Brain microvascular endothelial cell (primary cell): Measurements from ENCODE around the gene PSPN.
A peak's percentile ranks its signal among the peaks of the same experiment; 100 is the strongest.
"Not testable (repeated sequence)": the region's sequence is repeated elsewhere in the genome, so short reads cannot be mapped to it uniquely, and the experiment has no call there.

Experiments
- DNase-seq: peaks from one replicate; pipeline ENCODE4 v3.0.0-alpha.2; 2020
- H3K27ac ChIP-seq: fragments of 250-450 bp; sonication (Bioruptor Pico); 2 replicates; pipeline ENCODE4 v1.5.1; 2020; ENCODE audit warnings: mild to moderate bottlenecking, moderate library complexity
- H3K27me3 ChIP-seq: fragments of 250-450 bp; sonication (Bioruptor Pico); replicated peaks from 2 replicates; pipeline ENCODE4 v1.5.1; 2020; ENCODE audit warnings: mild to moderate bottlenecking
- H3K36me3 ChIP-seq: fragments of 250-450 bp; sonication (Bioruptor Pico); replicated peaks from 2 replicates; pipeline ENCODE4 v1.5.1; 2020; ENCODE audit warnings: mild to moderate bottlenecking
- H3K4me3 ChIP-seq: 2 replicates; pipeline ENCODE4 v1.5.1; 2011; ENCODE audit warnings: low read depth, mild to moderate bottlenecking, control low read depth, low read length, moderate library complexity
- in situ Hi-C: cut with HindIII; loops from 2 replicates; pipeline ENCODE4 v1.10.0; 2017; ENCODE audit warnings: low sequenced_read_pairs, low pct_ligation_motif_present
- TF ChIP-seq, protein P1 (sequence below): IDR thresholded peaks from 2 replicates; pipeline ENCODE4 v1.5.1; 2011; ENCODE audit warnings: low read depth, mild to moderate bottlenecking, moderate library complexity, low read length, control low read depth, inconsistent platforms; ENCODE audit errors: missing control alignments

PSPN gene

DNA sequence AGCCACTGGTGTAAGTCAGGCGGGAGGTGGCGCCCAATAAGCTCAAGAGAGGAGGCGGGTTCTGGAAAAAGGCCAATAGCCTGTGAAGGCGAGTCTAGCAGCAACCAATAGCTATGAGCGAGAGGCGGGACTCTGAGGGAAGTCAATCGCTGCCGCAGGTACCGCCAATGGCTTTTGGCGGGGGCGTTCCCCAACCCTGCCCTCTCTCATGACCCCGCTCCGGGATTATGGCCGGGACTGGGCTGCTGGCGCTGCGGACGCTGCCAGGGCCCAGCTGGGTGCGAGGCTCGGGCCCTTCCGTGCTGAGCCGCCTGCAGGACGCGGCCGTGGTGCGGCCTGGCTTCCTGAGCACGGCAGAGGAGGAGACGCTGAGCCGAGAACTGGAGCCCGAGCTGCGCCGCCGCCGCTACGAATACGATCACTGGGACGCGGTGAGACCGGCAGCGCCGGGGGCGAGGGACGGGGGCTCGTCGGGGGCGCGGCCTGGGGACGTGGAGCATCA lies 3.1 kb downstream of the PSPN start, which contains the start of gene ALKBH7:
TSS of gene ALKBH7 (plus strand) at position 201 of the 502 bp plus-strand sequence. CDS start at position 228, 27 bp downstream.
- Histone ChIP-seq H3K27ac (peak within 1 kb of the TSS; percentile 97), H3K36me3 (peaks cover 6% of the 10 kb centered on the region), H3K4me3 (peak within 1 kb of the TSS; percentile 79), H3K27me3 (no peaks in the 10 kb centered on the region)
- TF ChIP-seq, protein P1, sequence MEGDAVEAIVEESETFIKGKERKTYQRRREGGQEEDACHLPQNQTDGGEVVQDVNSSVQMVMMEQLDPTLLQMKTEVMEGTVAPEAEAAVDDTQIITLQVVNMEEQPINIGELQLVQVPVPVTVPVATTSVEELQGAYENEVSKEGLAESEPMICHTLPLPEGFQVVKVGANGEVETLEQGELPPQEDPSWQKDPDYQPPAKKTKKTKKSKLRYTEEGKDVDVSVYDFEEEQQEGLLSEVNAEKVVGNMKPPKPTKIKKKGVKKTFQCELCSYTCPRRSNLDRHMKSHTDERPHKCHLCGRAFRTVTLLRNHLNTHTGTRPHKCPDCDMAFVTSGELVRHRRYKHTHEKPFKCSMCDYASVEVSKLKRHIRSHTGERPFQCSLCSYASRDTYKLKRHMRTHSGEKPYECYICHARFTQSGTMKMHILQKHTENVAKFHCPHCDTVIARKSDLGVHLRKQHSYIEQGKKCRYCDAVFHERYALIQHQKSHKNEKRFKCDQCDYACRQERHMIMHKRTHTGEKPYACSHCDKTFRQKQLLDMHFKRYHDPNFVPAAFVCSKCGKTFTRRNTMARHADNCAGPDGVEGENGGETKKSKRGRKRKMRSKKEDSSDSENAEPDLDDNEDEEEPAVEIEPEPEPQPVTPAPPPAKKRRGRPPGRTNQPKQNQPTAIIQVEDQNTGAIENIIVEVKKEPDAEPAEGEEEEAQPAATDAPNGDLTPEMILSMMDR = peak; percentile 1
- in situ Hi-C loops = no loop called here
- peak; percentile 100 for DNase-seq

DNA sequence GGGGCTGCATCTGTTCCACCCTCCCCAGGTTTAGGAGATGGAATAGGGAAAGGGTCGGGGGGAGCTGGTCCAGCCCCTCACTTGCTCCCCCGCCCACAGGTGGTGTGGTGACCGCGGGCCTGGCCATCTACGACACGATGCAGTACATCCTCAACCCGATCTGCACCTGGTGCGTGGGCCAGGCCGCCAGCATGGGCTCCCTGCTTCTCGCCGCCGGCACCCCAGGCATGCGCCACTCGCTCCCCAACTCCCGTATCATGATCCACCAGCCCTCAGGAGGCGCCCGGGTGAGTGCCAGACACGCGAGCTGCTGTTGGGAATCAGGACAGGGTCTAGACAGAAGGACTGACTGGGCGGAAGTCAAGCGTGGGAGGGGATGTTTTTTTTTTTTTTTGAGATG lies 11.4 kb downstream of the PSPN start:
- DNase-seq = no peak
- H3K27ac ChIP-seq = no peak overlapping the region
- TF ChIP-seq, protein P1 = no peak
- H3K4me3 ChIP-seq = no peak overlapping the region
- no peaks in the 10 kb centered on the region for H3K27me3 ChIP-seq
- in situ Hi-C loops = no loop called here
- H3K36me3 ChIP-seq = peaks cover 26% of the 10 kb centered on the region

DNA sequence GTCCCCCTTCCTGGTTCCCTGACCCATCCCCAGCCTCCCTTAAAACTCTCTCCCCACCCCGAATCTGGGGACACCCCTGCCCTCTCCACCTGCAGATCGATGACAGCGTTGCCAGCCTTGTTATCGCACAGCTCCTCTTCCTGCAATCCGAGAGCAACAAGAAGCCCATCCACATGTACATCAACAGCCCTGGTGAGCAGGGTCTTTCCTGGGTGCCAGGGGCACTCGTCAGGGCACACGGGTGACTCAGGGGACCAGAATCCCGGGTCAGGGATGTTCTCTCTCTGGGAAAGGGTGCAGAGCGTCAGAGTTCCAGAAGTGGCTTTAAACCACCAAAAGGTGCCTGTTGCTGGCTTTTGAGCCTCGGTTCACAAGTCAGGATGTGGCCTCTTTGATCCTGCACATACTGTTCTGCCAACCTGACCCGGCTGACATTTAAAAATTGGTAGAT lies 13.4 kb downstream of the PSPN start:
- Histone ChIP-seq H3K27ac (no peak overlapping the region), H3K36me3 (peaks cover 19% of the 10 kb centered on the region), H3K4me3 (peak overlapping the region; percentile 76), H3K27me3 (no peaks in the 10 kb centered on the region)
- in situ Hi-C loops = no loop called here
- DNase-seq = no peak
- TF ChIP-seq, protein P1 = no peak

DNA sequence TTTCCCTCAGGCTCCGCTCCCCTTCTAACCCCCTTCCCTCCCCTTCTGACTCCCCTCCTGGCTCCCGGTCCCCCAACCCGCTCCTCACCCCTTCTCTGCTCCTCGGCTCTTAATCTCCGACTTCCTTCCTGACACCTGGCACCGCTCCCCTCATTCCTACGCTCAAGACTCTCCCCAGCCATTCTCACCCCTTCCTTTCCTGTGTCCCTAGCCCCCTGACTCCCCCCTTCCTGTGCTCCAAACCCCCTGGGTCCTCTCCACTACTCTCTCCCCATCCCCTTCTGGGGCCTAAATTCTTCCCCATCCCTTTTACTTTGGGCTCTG lies 13.7 kb downstream of the PSPN start:
- DNase-seq = no peak
- Histone ChIP-seq H3K27ac (peak overlapping the region; percentile 69), H3K27me3 (no peaks in the 10 kb centered on the region), H3K36me3 (peaks cover 17% of the 10 kb centered on the region), H3K4me3 (peak overlapping the region; percentile 76)
- TF ChIP-seq, protein P1 = no peak
- in situ Hi-C loops = no loop called here

DNA sequence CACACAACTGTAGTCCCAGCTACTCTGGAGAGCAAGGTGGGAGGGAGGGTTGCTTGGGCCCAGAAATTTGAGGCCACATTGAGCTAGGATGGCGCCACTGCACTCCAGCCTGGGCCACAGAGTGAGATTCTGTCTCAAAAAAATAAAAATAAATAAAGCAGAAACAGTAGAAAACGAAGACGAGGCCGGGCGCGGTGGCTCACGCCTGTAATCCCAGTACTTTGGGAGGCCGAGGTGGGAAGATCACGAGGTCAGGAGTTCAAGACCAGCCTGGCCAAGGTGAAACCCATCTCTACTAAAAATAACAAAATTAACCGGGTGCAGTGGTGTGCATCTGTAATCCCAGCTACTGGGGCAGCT lies 14.9 kb downstream of the PSPN start:
- in situ Hi-C loops, H3K27ac ChIP-seq, H3K36me3 ChIP-seq, DNase-seq, H3K27me3 ChIP-seq: not testable (repeated sequence)
- H3K4me3 ChIP-seq = peak overlapping the region; percentile 76

DNA sequence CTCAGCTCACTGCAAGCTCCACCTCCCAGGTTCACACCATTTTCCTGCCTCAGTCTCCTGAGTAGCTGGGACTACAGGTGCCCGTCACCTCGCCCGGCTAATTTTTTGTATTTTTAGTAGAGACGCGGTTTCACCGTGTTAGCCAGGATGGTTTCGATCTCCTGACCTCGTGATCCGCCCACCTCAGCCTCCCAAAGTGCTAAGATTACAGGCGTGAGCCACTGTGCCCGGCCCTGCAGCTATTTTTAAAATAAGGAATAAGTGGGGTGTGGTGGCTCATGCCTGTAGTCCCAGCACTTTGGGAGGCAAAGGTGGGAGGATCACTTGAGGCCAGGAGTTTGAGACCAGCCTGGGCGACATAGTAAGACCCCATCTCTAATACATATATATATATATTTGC lies 15.3 kb downstream of the PSPN start:
- DNase-seq, H3K4me3 ChIP-seq, H3K27me3 ChIP-seq, in situ Hi-C loops, H3K27ac ChIP-seq, H3K36me3 ChIP-seq: not testable (repeated sequence)

- in situ Hi-C loops = no loop called here
- TF ChIP-seq, protein P1 = no peak
Observed at GRCh38 chr19:6359568-6360341, 16.0 kb downstream of the PSPN start.

More at GRCh38 chr19:6359568-6360341, 16.0 kb downstream of the PSPN start:
- Histone ChIP-seq H3K27ac (no peak overlapping the region), H3K36me3 (no peaks in the 10 kb centered on the region), H3K27me3 (no peaks in the 10 kb centered on the region), H3K4me3 (no peak overlapping the region)
- no peak for DNase-seq
